Caki2 (cell line): ENCODE results near the gene ZDHHC24. TPM values are rescaled to one million over a fixed set of nuclear protein-coding genes. Genes with fewer than 3 reads are reported as not detected.

ENCODE experiments used
- DNase-seq: peaks from one replicate; pipeline ENCODE4 v3.0.0-alpha.2; 2015; ENCODE audit warnings: low read depth
- in situ Hi-C: cut with HindIII; loops from 2 replicates; pipeline ENCODE4 v1.10.0; 2016; ENCODE audit warnings: low sequenced_read_pairs, low pct_unique_long_range_greater_than_20kb, mixed read lengths
- total RNA-seq: library from RNA; depleted of rRNA; stranded (reverse); fragments of >200 nt; shearing (Covaris generic); gene quantifications from 2 replicates; pipeline ENCODE4 v1.2.3, GENCODE V29; 2014; ENCODE audit warnings: low replicate concordance

Gene ZDHHC24
- total RNA-seq, 1 experiment from 2014 or later, result 10.9 TPM

GRCh38 chr11:66568124-66568916 lies 22.5 kb upstream of the ZDHHC24 start, which contains the start of gene CTSF:
TSS of gene CTSF (minus strand) at chr11:66568606. CDS start at chr11:66568486, 120 bp downstream.
- in situ Hi-C loops, result no loop called here
- no peak for DNase-seq

GRCh38 chr11:66567787-66568123 lies 21.9 kb upstream of the ZDHHC24 start:
- no peak for DNase-seq
- in situ Hi-C loops, result no loop called here

- in situ Hi-C loops, result no loop called here
- no peak for DNase-seq
Observed at GRCh38 chr11:66566221-66566620, 20.4 kb upstream of the ZDHHC24 start.

- no peak for DNase-seq
- in situ Hi-C loops, result no loop called here
Observed at GRCh38 chr11:66564984-66565383, 19.1 kb upstream of the ZDHHC24 start.

GRCh38 chr11:66564538-66564937 lies 18.7 kb upstream of the ZDHHC24 start:
- in situ Hi-C loops, result no loop called here

GRCh38 chr11:66563832-66564231 lies 18.0 kb upstream of the ZDHHC24 start:
- no peak for DNase-seq
- in situ Hi-C loops, result no loop called here

More at GRCh38 chr11:66564538-66564937, 18.7 kb upstream of the ZDHHC24 start:
- DNase-seq, result no peak

GRCh38 chr11:66562907-66563583 lies 17.2 kb upstream of the ZDHHC24 start:
- in situ Hi-C loops, result no loop called here
- DNase-seq, result no peak

- DNase-seq, result no peak
- in situ Hi-C loops, result no loop called here
Observed at GRCh38 chr11:66562275-66562674, 16.4 kb upstream of the ZDHHC24 start.

GRCh38 chr11:66561975-66562248 lies 16.1 kb upstream of the ZDHHC24 start:
- DNase-seq, result no peak
- in situ Hi-C loops, result no loop called here

GRCh38 chr11:66561178-66561974 lies 15.5 kb upstream of the ZDHHC24 start:
- DNase-seq, result no peak
- in situ Hi-C loops, result no loop called here

GRCh38 chr11:66559866-66560676 lies 14.2 kb upstream of the ZDHHC24 start:
- in situ Hi-C loops, result no loop called here
- no peak for DNase-seq

GRCh38 chr11:66559142-66559865 lies 13.5 kb upstream of the ZDHHC24 start:
- DNase-seq, result no peak
- in situ Hi-C loops, result no loop called here

- in situ Hi-C loops, result no loop called here
- DNase-seq, result no peak
Observed at GRCh38 chr11:66557733-66558326, 12.0 kb upstream of the ZDHHC24 start.

GRCh38 chr11:66556086-66556485 lies 10.2 kb upstream of the ZDHHC24 start:
- in situ Hi-C loops, result no loop called here
- no peak for DNase-seq

GRCh38 chr11:66555416-66555815 lies 9.6 kb upstream of the ZDHHC24 start:
- in situ Hi-C loops, result no loop called here
- no peak for DNase-seq

GRCh38 chr11:66554602-66555001 lies 8.8 kb upstream of the ZDHHC24 start:
- no peak for DNase-seq
- in situ Hi-C loops, result no loop called here

GRCh38 chr11:66550887-66551286 lies 5.0 kb upstream of the ZDHHC24 start:
- DNase-seq, result no peak
- in situ Hi-C loops, result no loop called here
